CD4-positive, alpha-beta T cell treated with Interleukin-6 at 100 ng/mL for 8 hours (primary cell): ENCODE results near the gene L3MBTL4.
"Not testable (repeated sequence)": the region's sequence is repeated elsewhere in the genome, so short reads cannot be mapped to it uniquely, and the experiment has no call there.

Source experiments
- DNase-seq: peaks from one replicate; pipeline ENCODE4 v3.0.0-alpha.2; 2020; ENCODE audit warnings: mixed read lengths, low spot score

The L3MBTL4 gene

GRCh38 chr18:6406075-6406909 is 8.4 kb downstream of the L3MBTL4 start:
- DNase-seq, result no peak

GRCh38 chr18:6405237-6406074 is 9.3 kb downstream of the L3MBTL4 start:
- DNase-seq, result no peak

- no peak for DNase-seq
Measured at GRCh38 chr18:6404834-6405233, 9.9 kb downstream of the L3MBTL4 start.

GRCh38 chr18:6401687-6402086 is 13.0 kb downstream of the L3MBTL4 start:
- no peak for DNase-seq

GRCh38 chr18:6399776-6400175 is 14.9 kb downstream of the L3MBTL4 start:
- no peak for DNase-seq

GRCh38 chr18:6397931-6398566 is 16.7 kb downstream of the L3MBTL4 start:
- no peak for DNase-seq

- no peak for DNase-seq
Measured at GRCh38 chr18:6396847-6397246, 17.9 kb downstream of the L3MBTL4 start.

GRCh38 chr18:6396276-6396675 is 18.4 kb downstream of the L3MBTL4 start:
- DNase-seq, result no peak

GRCh38 chr18:6389005-6389404 is 25.7 kb downstream of the L3MBTL4 start:
- no peak for DNase-seq

- no peak for DNase-seq
Measured at GRCh38 chr18:6382963-6383362, 31.7 kb downstream of the L3MBTL4 start.

GRCh38 chr18:6377473-6377872 is 37.2 kb downstream of the L3MBTL4 start:
- DNase-seq, result not testable (repeated sequence)

- no peak for DNase-seq
Measured at GRCh38 chr18:6376433-6377229, 38.1 kb downstream of the L3MBTL4 start.

- DNase-seq, result no peak
Measured at GRCh38 chr18:6374935-6375529, 39.7 kb downstream of the L3MBTL4 start.

- DNase-seq, result no peak
Measured at GRCh38 chr18:6374340-6374739, 40.4 kb downstream of the L3MBTL4 start.

- no peak for DNase-seq
Measured at GRCh38 chr18:6373187-6373586, 41.5 kb downstream of the L3MBTL4 start.

GRCh38 chr18:6370886-6371635 is 43.6 kb downstream of the L3MBTL4 start:
- no peak for DNase-seq

GRCh38 chr18:6370410-6370809 is 44.3 kb downstream of the L3MBTL4 start:
- DNase-seq, result no peak

GRCh38 chr18:6368017-6368416 is 46.7 kb downstream of the L3MBTL4 start:
- no peak for DNase-seq

- DNase-seq, result no peak
Measured at GRCh38 chr18:6367208-6367607, 47.5 kb downstream of the L3MBTL4 start.

- no peak for DNase-seq
Measured at GRCh38 chr18:6366776-6367175, 47.9 kb downstream of the L3MBTL4 start.

- DNase-seq, result no peak
Measured at GRCh38 chr18:6365385-6365784, 49.3 kb downstream of the L3MBTL4 start.
